ENCODE results near the gene NFIX.

NFIX gene

GRCh38 chr19:13010038-13010991 is 15.0 kb downstream of the NFIX start:
- no peak for DNase-seq

DNA sequence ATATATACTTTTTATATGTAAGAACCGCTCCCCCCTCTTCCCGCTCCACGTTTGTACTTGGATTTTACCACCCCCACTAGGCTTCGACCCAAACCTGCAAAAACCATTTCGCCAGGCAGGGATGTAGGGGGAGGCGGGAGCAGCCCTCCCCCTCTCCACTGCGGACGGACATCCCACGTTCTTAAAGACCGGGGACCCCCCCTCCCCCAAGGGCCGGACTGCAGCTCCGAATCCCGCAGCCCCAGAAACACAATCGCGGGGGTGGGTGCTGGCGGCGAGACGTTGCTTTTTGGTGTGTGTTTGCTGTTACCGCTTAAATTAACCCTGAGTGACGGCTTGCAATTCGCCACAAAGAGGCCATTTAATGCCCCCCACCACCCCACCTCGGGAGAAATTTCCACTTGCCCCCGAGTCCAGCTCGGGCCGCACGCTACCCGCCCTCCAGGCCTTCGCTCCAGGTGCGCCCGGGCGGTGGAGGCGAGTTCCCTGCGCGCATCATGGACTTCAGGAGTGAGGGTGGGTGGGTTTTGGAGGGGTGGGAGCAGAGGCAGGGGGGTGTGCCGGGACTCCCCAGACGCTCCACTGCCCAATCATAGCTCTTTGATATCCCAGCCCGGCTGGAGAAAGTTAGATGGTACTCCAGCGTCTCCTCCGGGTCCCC is 15.8 kb downstream of the NFIX start:
- no peak for DNase-seq

GRCh38 chr19:13011653-13012389 is 16.5 kb downstream of the NFIX start:
- DNase-seq: no peak

DNA sequence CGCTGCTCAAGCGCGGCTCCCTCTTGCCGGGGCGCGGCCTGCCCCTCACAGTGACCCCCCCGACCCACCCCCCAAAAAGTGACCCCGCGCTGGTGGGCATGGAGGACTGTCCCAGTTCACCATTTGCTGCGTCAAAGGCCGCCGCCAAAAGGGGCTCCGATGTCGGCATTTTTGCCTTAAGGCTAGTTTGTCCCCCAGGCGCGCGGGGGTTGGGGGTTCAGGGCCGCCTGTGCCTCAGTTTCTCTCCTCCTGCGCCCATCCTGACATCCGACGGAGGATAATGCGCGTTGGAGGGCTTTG is 17.1 kb downstream of the NFIX start:
- no peak for DNase-seq

DNA sequence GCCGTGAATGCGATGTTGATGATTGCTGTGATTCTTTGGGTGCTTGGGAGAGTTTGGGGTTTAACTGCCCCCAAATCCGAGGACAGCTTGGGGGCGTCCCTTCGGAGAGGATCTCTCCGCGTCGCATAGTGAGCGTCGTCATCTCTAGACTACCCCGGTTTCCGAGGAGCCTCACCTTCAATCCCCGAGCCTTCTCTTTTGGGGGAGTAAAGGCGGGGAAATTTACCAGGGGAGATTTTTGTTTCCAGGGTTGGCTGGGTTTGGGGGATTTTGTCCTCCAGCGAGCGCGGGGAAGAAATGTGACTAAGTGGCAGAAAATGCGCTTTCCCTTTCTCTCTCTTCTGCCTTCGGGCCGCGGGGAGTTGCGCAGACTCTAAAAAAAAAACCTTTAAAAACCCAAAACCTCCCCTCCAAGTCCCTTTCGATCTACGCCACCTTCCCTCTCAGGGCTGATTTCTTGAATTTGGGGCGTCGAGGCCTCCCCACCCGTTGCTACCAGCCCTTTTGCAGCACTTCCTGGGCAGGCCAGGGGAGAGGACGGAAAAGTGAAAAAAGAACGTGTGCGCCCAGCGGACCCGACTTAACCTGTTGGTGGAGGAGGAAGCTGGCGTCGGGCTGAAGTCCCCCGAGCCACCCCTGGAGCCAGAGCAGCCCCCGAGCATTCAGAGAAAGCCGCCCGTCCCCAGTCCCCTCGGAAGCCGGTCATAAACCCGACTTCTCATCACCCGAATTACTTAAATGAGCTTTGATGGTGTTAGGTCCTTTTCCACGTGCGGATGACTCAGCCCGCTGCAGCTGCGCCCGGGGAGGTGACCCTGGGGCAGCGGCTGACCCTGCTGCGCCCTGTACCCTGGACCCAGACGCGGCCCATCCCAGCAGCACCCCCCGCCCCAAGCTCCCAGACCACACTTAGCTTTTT is 17.7 kb downstream of the NFIX start:
- no peak for DNase-seq

GRCh38 chr19:13013649-13014048 is 18.4 kb downstream of the NFIX start:
- DNase-seq: no peak

- DNase-seq: no peak
Measured at GRCh38 chr19:13014101-13014920, 19.0 kb downstream of the NFIX start.

GRCh38 chr19:13014921-13015280 is 19.6 kb downstream of the NFIX start:
- no peak for DNase-seq

DNA sequence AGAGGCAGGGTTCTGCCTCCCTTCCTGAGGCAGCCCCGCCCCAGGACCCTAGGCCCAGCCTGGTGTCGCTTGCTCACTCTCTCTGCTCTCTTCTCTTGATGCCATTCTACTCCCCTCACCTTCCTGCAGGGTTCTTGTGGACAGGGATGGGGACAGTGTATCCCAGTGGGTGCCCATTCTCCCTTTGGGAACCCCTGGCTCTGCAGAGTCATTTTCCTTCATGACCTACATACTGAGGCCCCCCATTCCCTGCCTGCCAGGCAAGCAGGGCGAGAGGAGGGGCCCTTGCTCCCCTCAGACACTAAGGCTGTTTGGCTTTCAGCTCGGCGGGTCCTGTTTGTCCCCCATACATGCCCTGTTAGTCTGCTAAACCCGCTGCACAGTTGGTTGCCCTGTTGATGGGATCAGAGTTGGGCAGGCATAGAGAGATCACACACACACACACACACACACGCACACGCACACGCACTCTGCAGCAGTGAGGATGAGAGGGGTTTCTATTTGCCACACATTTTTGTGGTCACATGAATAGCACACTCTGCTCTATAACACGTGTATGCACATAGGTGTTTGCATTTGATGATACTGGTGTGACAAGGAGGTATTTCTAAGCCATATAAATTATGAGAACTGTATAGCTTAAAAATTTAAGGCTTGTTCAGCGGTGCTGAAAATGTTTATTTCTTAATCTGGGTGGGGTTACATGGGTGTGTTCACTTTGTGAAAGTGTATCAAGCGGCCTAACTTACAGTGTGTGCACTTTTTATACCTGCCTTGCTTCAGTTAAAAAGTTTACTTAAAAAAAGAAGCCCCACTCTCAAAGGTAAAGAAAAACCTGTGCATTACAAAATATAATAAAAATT is 20.3 kb downstream of the NFIX start:
- DNase-seq: no peak

DNA sequence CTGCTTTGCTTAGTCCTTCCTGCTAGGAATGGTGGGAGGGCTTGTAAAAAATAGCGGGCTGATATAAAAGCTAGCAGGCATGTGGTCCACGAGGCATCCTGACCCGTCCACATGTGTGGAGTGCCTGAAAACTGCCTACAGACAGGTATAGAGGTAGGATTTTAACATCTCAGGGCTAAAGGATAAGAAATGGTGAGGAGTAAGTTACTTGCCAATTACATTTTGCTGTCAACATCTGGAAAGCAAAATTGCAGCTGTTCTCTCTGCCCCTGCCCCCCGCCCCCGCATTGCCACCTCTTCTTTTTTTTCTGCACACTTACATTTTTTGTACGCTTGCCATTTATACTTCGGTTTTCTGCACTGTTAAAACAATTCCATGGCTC is 21.0 kb downstream of the NFIX start:
- no peak for DNase-seq

DNA sequence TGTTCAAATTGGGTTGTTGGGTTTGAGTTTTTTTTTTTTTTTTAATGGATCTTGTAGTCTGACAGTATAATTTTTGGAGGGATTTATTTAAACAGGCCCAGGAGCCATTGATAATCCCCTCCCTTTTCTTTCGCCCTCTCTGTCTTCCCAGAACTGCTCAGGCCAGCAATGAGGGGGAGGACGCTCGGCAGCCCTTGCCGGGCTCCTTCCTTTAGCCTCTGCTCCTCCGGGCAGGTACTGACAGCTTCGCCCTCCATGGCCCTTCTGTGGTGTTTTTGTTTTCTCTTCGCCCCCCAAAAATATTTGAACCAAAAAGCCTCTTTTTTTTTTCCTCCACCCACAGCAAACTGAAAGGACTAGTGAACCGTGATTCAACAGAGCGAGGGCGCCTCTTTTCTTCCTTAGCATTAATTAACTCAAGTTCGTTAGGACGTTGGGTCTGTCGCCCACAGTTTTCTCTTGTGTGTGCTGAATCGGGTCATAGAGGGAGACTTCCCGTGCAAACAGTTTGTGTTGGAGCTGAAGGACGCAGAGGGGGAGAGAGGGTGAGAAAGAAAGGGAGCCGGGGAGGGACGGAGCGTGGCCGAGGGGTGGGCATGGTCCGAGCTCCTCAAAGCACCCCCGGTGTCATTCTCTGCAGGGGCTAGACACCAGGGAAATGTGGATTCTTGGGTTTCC is 21.5 kb downstream of the NFIX start:
- no peak for DNase-seq

DNA sequence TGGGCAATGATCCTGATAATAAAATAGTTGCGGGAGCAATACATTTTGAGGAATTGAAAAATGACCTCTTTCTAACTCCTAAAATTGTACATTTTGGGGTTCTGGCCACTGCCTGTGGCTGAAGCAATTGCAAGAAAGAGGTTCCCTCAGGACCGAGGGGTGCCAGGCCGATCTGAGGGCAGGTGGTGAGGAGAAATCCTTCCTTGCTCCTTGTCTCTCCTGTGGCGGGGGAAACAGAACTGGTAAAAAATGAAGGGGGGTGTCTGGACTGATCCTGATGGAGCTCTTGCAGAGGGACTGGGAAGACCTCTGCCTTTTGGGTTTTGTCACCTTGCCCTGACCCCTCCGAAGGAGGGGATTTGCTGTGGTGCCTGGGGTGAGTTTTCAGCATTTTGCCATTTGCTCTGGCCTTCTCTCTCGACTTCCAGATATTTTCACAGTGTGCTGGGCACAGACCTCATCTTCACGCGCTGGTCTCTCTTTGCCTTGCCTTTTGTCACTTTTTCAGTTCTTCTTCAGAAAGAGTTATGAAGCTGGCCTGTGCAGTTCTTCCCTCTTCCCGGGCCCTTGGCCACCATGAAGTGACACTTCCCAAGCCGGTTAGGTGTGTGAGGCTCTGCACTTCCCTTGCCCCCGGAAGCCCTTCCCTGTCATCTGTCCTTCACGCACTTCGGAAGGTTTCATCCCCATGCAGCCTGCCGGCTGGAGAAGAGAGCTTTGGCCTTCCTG is 22.2 kb downstream of the NFIX start:
- no peak for DNase-seq

DNA sequence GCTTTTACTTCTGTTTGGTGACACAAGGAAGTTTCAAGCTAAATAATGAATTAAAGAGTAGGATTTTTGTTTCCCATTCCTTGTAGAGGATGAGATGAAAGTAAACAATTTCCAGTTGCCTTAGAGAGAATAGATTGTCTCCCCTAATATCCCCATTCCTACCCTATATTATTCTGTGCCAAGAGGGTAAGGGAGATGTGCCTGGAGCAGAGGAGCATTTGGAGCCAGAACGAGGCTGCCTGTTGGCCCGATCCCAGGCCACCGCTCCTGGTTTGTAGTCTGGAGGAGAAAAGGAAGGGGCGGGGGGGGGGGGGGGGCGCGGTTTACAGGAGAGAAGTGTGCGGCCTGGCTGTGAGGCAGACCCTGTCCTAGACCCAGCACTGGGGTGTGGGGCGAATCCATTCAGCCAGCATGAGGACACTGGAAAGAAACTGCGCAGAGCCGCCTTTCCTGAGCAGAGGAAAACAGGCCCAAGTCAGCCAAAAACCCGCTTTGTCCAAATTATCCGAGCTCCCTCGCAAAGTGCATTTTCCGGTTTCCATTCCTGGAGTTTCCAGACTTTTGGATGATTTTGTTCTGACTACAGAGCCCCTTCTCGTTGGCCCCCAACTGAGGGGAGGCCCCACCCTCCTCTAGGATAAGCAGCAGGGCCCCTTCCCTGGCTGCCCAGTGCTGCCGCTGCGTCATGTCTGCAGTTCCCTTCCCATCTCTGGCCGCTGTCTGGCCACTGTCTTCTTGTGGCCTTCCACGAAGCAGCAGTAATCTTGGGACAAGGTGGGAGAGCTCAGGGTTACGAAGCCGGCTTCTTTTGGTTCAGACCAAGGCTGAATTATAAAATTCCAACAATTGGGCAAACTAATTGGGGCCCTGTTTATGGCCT is 23.0 kb downstream of the NFIX start:
- no peak for DNase-seq

GRCh38 chr19:13019332-13019731 is 24.1 kb downstream of the NFIX start:
- no peak for DNase-seq

DNA sequence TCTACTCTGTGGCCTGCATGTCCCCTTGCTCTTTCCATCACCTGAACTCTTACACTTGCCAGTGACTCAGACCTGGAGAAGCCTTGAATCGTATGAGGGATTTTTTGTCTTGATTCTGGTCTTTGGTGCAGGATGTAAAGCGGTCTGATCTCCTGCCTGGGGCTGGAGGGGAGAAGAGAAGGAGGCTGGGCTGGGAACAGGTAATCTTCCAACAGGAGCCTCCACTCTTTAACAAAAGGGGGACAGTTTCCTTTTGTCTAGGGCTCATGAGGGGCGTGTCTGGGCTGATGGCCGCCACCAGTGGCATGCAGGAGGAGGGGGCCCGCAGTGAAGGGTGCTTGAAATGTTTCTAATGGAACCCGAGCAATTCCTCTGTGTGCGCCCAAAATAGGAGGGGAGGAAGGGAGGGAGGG is 24.7 kb downstream of the NFIX start:
- DNase-seq: no peak

DNA sequence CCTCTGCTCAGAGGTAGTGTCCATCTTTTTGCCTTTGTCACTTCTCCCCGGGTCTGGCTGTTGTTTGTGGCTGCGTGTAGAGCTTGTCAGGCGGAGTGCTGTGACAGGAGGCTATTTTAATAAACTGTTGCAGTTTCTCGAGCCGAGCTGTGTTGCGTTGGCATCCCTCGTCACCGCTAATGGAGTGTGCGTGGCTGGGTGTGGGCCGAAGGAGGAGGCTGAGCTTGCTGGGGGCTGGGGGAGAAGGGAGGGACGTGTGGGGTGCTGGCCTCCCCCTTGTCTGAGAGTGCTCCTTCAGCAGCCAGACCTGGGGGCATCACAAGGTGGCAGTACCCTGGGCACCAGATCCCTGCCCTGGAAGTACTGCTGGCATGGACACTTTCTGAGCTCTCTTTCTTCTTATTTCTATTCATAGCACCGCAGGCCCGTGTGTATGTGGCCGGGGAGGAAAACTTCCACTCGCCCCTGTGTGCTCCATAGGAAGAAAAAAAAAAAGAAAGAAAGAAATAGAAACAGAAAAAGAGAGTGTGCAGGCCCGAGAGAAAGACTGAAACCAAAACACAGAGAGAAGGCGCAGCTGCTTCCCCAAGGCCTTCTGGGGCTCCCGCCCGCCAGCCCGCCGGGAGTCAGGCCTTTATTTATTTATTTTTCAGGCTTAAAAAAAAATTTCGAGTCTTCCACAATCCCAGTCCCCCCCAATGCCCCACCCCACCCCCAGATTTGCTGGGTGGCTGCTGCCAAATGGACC is 27.0 kb downstream of the NFIX start:
- no peak for DNase-seq

DNA sequence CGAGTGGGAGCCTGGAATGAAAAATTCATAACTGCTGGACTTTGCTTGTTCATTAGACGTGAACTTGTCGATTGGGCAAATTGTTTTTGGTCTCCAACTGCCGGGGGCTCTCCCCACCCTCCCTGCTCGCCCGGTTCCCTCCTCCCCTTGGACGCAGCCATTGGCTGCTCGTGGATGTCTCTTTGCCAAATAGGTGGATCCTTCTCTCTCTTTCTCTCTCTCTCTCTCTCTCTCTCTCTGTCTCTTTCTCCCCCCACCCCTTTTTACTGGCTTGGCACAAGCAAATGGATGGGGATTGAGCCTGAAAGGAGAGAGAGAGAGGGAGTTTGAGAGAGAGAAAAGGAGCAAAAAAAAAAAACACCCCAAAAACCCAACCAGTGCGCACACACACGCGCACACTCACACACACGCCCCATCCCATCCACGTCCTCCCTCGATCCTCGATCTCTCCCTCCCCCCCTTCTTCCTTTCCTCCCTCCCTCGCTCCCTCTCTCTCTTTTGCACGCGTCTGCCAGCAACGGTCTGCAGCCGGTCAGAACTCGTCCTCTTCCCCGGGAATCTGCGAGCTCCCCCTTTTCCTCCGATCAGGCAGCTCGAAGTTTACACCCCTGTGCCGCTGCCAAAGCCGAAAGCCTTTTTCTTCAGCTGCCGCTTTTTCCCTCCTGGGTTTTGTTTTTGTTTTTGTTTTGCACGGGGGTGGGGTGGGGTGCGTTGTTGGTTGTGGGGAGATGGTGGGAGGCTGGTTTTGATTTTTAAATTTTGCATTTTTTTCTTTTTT is 27.8 kb downstream of the NFIX start:
- no peak for DNase-seq
